ENCODE data around the gene AK5.

- TF ChIP-seq CTCF (conservative IDR thresholded peaks at IDR 0.05; ENCODE audit: low read length) (no peak), EZH2phosphoT487 (IDR thresholded peaks at IDR 0.05; ENCODE audit: borderline replicate concordance) (no peak)
These were observed 258.8 kb downstream of the AK5 start for GRCh38 chr1:77540501-77541161.

Data from Loucy (cell line).